Measurements from ENCODE around the gene ZNF487.
"Not testable (repeated sequence)": the region's sequence is repeated elsewhere in the genome, so short reads cannot be mapped to it uniquely, and the experiment has no call there.

ZNF487 gene

GRCh38 chr10:43436291-43437140 lies at the start of gene ZNF487:
Gene ZNF487, plus strand, starts transcription at chr10:43437111. Its CDS starts 38,703 bp downstream, at chr10:43475814.
- in situ Hi-C loops (cut with HindIII; ENCODE audit: low sequenced_read_pairs), result no loop called here

- in situ Hi-C loops (cut with HindIII; ENCODE audit: low sequenced_read_pairs), result no loop called here
These were observed 49.3 kb upstream of the ZNF487 start for GRCh38 chr10:43387678-43388032.

DNA sequence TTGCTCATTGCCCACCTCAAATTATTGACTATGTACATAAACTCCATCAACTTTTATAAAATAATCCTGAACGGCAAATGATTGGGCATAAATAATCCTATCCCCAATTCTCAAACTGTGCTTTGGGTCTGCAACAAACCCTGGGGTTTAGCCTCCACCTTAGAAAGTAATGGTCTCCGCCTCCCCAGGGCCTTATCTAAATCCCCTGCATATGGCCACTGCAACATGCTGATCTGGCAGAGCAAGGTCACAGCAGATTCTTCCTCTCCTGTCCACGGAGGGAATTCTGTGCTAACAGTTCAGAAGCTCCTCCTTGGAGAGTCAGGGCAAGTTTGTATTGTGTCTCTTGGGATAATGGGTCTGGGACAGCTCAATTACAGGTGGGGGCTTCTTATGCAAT lies 47.0 kb upstream of the ZNF487 start:
- in situ Hi-C loops (cut with HindIII; ENCODE audit: low sequenced_read_pairs), result no loop called here

GRCh38 chr10:43390333-43390732 lies 46.6 kb upstream of the ZNF487 start:
- in situ Hi-C loops (cut with HindIII; ENCODE audit: low sequenced_read_pairs), result no loop called here

DNA sequence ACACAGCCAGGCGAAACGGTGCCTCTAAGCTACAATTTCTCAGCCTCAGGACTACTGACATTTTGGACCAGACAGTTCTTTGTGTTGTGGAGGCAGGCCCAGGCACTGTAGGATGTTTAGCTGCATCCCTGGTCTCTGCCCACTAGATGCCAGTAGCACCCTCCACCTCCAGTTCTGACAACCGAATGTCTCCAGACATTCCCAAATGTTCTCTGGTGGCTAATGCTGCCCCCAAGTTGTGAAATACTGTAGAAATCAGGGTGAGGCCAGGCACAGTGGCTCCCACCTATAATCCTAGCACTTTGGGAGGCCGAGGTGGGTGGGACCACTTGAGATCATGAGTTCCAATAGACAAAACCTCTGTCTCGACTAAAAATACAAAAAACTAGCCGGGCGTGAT lies 46.2 kb upstream of the ZNF487 start:
- in situ Hi-C loops (cut with HindIII; ENCODE audit: low sequenced_read_pairs), result no loop called here

DNA sequence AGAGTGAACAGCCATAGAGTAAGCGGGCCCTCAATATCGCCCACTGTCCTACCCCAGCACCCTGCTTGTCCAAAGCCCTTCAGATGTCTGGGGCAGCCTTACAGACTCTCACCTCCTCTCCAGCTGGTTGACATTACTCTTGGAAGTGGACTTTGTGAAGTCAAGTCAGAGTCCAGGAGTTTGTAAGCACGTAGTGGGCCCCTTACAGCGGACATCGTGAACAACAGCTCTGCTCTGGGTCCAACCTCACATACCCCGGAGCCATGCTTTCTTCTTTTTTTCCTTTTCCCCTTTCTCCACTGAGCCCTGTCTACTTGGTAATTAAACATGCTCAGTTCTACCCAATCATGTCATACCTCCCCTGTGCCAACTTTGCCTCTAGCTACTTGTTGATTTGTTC lies 45.4 kb upstream of the ZNF487 start:
- in situ Hi-C loops (cut with HindIII; ENCODE audit: low sequenced_read_pairs), result no loop called here

GRCh38 chr10:43392748-43393147 lies 44.2 kb upstream of the ZNF487 start:
- in situ Hi-C loops (cut with HindIII; ENCODE audit: low sequenced_read_pairs), result no loop called here

DNA sequence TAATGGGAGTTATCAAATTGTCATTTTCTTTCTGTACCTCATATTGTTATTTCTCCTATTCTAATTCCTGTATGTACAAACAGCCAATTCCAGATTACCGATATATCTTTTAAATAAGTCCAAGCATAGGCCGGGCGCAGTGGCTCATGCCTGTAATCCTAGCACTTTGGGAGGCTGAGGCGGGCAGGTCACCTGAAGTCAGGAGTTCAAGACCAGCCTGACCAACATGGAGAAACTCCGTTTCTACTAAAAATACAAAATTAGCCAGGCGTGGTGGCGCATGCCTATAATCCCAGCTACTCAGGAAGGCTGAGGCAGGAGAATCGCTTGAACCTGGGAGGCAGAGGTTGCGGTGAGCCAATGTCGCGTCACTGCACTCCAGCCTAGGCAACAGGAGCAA lies 43.7 kb upstream of the ZNF487 start:
- in situ Hi-C loops (cut with HindIII; ENCODE audit: low sequenced_read_pairs), result not testable (repeated sequence)

DNA sequence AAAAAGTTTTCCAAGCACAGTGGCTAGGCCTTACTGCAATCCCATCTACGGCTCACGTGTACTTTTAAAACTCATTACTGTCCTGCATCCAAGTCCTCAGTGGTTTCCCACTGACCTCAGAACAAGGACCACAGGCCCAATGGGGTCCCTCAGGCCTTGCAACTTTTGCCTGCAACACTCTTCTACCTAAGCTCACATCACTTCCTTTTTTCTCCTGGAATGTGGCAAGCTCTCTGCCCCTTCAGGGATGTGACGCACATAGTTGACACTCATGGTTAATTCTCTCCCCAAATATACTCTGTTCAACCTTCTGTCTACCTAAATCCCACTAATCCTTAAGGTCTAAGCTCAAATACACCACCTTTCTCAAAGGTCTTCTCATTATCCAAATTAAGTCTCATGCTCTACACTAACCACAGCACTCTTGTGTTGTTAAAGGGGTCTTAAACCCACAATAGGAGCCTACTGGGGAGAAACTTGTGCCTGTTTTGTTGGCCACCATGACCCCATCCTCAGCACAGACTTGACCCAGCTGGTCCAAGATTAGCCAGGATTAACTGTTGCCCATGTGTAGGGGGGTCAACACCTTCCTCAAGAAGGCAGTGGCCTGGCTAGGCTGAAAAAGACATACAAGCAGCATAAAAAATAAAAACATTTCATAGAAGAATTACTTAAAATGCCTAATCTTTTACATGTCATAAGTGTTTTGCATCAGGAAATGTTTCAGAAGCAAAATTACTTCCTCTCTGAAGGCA lies 43.1 kb upstream of the ZNF487 start:
- in situ Hi-C loops (cut with HindIII; ENCODE audit: low sequenced_read_pairs), result no loop called here

- in situ Hi-C loops (cut with HindIII; ENCODE audit: low sequenced_read_pairs), result no loop called here
These were observed 42.0 kb upstream of the ZNF487 start for GRCh38 chr10:43394868-43395267.

GRCh38 chr10:43395571-43396060 lies 41.3 kb upstream of the ZNF487 start:
- in situ Hi-C loops (cut with HindIII; ENCODE audit: low sequenced_read_pairs), result no loop called here

DNA sequence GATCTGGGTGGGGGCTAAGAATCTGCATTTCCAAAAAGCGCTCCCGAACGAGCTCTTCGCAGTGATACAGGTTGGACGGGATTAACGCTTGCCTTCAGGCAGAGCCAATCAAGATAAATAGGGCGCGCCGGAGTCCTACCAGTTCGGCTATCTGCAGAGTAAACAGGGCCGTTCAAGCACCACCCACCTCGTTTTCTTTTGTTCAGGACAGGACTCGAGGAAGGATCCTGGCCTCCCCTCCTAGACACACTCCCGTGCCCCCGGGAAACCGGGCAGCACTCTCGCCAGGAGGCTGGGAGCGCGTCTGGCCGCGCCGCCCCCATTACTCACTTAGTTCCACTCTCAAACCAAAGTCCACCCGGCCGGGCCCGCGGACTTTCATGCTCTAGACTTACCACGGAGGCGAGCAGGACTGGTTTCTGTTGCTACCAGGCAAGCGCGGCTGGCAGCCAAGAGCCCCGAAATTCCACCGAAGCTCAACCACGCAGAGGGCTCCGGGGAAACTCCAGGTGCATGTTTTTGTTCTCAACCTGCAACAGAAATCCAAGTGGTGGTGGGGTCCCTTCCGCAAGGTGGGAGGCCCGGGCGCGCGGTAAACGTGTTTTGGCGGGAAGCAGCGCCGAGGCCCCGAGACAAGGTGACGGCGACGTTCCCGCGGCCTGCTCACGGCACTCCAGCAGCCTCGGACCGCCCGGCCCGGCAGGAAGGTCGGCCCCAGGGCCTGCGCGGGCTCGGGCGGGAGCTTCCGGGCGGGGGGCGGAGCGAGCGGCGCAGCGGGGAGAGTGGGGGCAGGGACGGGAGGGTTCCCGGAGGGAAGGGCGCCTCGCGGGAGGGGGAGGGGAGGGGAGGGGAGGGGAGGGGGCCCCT lies 40.6 kb upstream of the ZNF487 start:
- in situ Hi-C loops (cut with HindIII; ENCODE audit: low sequenced_read_pairs), result no loop called here

DNA sequence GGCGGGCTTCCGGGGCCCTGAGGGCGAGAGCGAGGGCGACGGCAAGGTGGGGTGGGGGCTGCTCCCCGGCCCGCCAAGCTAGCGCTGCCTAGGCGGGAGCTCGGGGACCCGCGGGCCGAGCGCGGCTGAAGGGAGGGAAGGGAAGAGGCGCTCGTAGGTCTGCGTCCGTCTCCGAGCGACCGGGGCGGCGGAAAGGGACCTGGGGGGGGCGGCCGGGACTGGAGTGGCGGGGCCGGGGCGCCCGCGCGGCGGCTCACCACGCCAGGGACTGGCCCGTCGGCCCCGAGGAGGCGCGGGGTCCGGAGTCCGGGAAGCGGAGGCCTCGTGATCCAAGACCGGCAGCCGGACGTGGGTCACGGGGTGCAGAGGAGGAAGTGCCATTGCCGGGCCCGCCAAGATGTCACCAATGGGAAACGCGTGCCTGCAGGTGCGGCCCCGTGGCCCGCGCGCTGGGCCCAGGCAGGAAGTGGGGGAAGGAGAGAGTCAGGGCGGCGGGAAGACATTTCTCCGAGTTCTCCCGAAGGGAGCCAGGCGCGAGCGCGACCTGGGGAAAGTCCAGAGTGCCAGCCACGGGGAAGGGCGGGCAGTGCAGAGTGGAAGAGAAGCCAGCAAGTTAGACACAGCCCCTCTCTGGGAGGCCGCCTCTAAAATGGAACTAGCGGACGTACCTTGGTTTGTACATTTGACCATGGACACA lies 39.8 kb upstream of the ZNF487 start:
- in situ Hi-C loops (cut with HindIII; ENCODE audit: low sequenced_read_pairs), result no loop called here

DNA sequence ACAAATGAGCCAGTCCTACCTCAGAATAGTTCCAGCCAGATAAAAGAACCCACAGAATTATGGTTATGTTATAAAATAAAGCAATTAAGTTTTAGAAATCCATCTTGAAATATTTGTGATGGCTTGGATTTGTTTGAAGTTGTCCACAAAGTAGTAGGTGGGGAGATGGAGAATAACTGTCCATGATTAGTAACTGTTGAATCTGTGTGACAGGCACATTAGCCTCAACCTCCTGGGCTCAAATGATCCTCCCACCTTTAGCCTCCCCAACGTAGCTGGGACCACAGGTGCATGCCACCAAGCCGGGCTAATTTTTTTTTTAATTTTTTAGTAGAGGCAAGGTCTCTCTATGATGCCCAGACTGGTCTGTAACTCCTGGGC lies 38.0 kb upstream of the ZNF487 start:
- in situ Hi-C loops (cut with HindIII; ENCODE audit: low sequenced_read_pairs), result no loop called here

- in situ Hi-C loops (cut with HindIII; ENCODE audit: low sequenced_read_pairs), result no loop called here
These were observed 37.3 kb upstream of the ZNF487 start for GRCh38 chr10:43399320-43400310.

DNA sequence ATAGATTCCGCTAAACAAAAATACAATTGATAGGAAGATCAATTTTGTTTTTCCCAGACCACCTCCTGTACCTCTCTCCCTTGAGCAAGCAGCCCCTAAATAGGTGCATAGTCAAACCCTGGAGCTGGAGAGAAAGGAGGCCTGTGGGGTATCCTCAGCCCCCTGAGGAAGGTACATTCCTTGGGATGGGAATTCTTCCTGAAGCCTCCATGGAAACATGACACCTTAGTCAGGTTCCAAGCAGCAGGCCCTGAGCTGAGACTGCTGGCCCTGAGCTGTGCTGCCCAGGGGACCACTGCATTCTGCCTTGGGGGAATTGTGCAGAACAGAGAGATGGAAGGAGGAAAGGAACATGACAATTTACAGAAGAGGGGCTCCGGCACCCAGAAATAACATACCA lies 35.3 kb upstream of the ZNF487 start:
- in situ Hi-C loops (cut with HindIII; ENCODE audit: low sequenced_read_pairs), result no loop called here

DNA sequence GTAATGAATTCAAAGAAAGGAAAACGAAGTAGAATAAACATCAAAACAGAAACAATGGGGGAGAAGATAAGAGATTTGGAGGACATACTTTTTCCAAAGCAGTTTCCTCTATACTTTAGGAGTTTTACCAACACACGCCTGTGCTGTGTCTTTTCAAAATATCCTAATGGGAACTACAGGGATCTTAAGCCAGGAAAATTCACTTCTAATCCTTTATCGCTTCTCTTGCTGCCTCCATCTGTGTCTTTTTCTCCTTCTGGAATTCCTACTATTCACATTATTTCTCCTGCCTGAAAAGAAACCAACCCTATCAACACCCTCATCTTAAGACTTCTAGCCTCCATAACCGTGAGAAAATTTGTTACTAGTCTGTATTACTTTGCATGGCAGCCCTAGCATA lies 34.7 kb upstream of the ZNF487 start:
- in situ Hi-C loops (cut with HindIII; ENCODE audit: low sequenced_read_pairs), result no loop called here

DNA sequence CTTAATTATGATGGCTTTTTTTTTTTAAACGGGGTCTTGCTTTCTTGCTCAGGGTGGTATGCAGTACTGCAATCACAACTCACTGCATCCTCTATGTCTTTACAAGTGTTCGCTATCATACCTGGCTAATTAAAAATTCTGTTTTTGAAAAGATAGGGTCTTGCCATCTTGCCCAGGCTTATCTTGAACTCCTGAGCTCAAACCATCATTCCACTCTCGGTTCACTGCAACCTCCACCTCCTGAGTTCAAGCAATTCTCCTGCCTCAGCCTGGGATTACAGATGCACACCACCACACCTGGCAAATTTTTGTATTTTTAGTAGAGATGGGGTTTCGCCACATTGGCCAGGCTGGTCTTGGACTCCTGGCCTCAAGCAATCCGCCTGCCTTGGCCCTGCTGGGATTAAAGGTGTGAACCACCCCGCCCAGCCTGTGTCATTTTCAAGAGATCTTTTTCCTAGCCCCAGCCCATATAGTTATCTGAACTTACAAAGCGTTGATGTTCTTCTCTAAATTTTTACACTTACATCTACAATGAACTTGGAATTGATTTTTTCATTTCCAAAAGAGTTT lies 33.9 kb upstream of the ZNF487 start:
- in situ Hi-C loops (cut with HindIII; ENCODE audit: low sequenced_read_pairs), result no loop called here

Data from endothelial cell of hepatic sinusoid (primary cell).